Measurements from ENCODE around the gene SFMBT1.

DNA sequence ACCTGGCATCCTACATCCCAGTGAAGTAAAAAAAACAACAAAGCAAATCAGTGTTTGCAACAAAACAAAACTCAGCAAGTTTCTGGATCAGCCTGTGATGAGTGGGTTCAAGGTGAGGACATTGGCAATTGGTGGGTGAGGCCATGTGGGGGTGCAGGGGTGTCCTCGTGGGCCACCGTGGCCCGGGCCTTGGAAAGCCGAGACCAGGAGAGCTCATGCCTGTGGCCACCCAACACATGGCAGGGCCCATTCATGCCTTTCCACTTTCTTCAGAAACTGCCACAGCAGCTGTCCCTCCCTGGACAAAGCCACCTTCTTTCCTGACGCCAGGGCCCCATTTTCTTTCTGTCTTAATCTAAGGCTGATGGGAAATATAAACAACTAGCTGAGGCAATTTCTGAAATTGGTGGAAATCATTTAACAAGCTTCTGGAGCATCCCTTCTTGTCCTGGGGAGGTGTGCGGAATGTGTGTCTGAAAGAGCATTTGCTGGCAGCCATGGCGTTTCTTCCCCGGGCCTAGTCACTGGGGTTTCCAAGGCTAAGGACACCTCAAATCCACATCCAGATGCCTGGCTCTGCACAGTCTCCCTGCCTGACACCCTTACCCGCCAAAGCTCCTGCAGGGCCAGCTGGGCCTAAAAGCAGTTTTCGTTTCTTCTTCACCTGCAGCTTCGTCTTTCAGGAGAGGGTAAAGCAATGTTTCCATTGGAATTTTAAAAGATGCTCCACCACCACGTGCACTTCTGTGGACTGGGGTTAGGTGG is 34.1 kb upstream of the SFMBT1 start:
- TF ChIP-seq, protein P1, sequence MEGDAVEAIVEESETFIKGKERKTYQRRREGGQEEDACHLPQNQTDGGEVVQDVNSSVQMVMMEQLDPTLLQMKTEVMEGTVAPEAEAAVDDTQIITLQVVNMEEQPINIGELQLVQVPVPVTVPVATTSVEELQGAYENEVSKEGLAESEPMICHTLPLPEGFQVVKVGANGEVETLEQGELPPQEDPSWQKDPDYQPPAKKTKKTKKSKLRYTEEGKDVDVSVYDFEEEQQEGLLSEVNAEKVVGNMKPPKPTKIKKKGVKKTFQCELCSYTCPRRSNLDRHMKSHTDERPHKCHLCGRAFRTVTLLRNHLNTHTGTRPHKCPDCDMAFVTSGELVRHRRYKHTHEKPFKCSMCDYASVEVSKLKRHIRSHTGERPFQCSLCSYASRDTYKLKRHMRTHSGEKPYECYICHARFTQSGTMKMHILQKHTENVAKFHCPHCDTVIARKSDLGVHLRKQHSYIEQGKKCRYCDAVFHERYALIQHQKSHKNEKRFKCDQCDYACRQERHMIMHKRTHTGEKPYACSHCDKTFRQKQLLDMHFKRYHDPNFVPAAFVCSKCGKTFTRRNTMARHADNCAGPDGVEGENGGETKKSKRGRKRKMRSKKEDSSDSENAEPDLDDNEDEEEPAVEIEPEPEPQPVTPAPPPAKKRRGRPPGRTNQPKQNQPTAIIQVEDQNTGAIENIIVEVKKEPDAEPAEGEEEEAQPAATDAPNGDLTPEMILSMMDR (IDR thresholded peaks at IDR 0.05), result no peak
- TF ChIP-seq POLR2A (IDR thresholded peaks at IDR 0.05), result no peak
